Heart right ventricle (tissue), 16 donors: ENCODE measurements around the gene RAD51C. TPM values are rescaled to one million over a fixed set of nuclear protein-coding genes. Genes with fewer than 3 reads are reported as not detected.

Experiments used
- ATAC-seq, 8 donors: fragments of 200-7000 bp; cut with Tn5 transposase; one replicate each; pipeline ENCODE4 v1.9.1; 2020; ENCODE audit warnings: mild to moderate bottlenecking in 8 of 8, moderate library complexity in 8 of 8, moderate number of reproducible peaks in 1 of 8
- DNase-seq, 2 donors: peaks; one replicate each; pipeline ENCODE4 v3.0.0-alpha.2; 2020
- H3K27ac ChIP-seq, 10 donors: fragments of 200-600 bp; sonication (generic) in 2 of 10; one replicate each; pipeline versions ENCODE4 v1.5.0 to v1.8.0; 2020 to 2022; ENCODE audit warnings: mild to moderate bottlenecking in 3 of 10
- H3K27me3 ChIP-seq, 7 donors: fragments of 200-600 bp; one replicate each; pipeline ENCODE4 v1.8.0; 2021 to 2022; ENCODE audit warnings: mild to moderate bottlenecking in 2 of 7
- H3K36me3 ChIP-seq, 9 donors: fragments of 200-600 bp; sonication (generic) in 1 of 9; one replicate each; pipeline versions ENCODE4 v1.5.0 to v1.8.0; 2020 to 2022; ENCODE audit warnings: mild to moderate bottlenecking in 2 of 9
- H3K4me1 ChIP-seq, 9 donors: fragments of 200-600 bp; sonication (generic) in 1 of 9; one replicate each; pipeline versions ENCODE4 v1.5.0 to v1.8.0; 2020 to 2022; ENCODE audit warnings: mild to moderate bottlenecking in 4 of 9
- H3K4me3 ChIP-seq, 10 donors: fragments of 200-600 bp; sonication (generic) in 2 of 10; one replicate each; pipeline versions ENCODE4 v1.5.0 to v1.8.0; 2020 to 2022; ENCODE audit warnings: mild to moderate bottlenecking in 7 of 10, moderate library complexity in 2 of 10
- H3K9me3 ChIP-seq, 11 donors: fragments of 200-600 bp in 10 of 11; sonication (generic) in 2 of 11; one replicate each; pipeline versions ENCODE4 v1.5.0 to v1.8.0; 2013 to 2022; ENCODE audit warnings: mild to moderate bottlenecking in 2 of 11, control low read depth in 1 of 11, moderate library complexity in 1 of 11
- CTCF ChIP-seq, 9 donors: fragments of 200-600 bp; sonication (generic) in 2 of 9; IDR thresholded peaks; one replicate each; pipeline versions ENCODE4 v1.5.0 to v1.8.0; 2021 to 2022; ENCODE audit warnings: antibody characterized with exemption in 9 of 9, mild to moderate bottlenecking in 5 of 9, moderate library complexity in 1 of 9
- WGBS, 2 donors: extraction: QIAGEN DNeasy Blood & Tissue Kit; methylation state at CpG; one replicate each; pipeline ENCODE4 v1.1.7; 2013; ENCODE audit warnings: inconsistent platforms in 1 of 2; 5-methylcytosine and 5-hydroxymethylcytosine counted together
- intact Hi-C, 10 donors: fragments of 100-400 bp; cut with DNase I; formaldehyde crosslinking; loops; one replicate each; pipeline versions ENCODE4 v1.11.1 to v1.14.2; 2022
- polyA plus RNA-seq, 2 donors: library from polyadenylated mRNA; stranded (reverse); fragments of 200-250 nt; gene quantifications; one replicate each; pipeline ENCODE4 v1.2.3, GENCODE V29; 2013
- total RNA-seq, 10 donors: library from RNA; stranded (reverse); fragmentation: NEBNext Ultra II Directional in 3 of 10; extraction: Animal tissue kit (Norgen Biotek cat#: 25700) in 3 of 10; gene quantifications; one replicate each; pipeline versions ENCODE4 v1.2.1 to v1.2.4, GENCODE V29; 2021 to 2023
- donor health status: Arrhythmogenic right ventricular cardiomyopathy.
- donor health status: ischemic (EF 13 %, LVEDD 7.1; RV severe dilation, severe dysfunction).
- donor health status: healthy with polysubstance abuse.
- donor health status: DM: no; HTN: yes; CAD: no.
- donor health status: DM: no; HTN: no; CAD: no.
- donor health status: ischemic (EF 25% LVEDD 6.9; RV normal size, moderate dysfunction).
- donor health status: ischemic (EF 25% LVEDD 5.7; RV mildly dilated, moderate dysfunction).
- donor health status: healthy.
- donor health status: DM: yes; HTN: yes; CAD: no.
- donor health status: Ischemic cardiomyopathy.
- donor health status: ischemic (EF 35%, LVEDD 5.7; RV mildly dilated, moderate dysfunction).
- donor health status: nonischemic (EF 11% LVEDD 7.7; RV severe dilation, severe dysfunction).
- donor health status: DM: yes; HTN: yes; CAD: no.
- donor health status: PGD.
- donor health status: ischemic (EF 29% LVEDD 5.4; RV normal size, mild dysfunction).
- donor health status: nonischemic (EF 23%, LVEDD 6.1; RV moderate dilation, normal function).

The RAD51C gene
- total and polyA plus RNA-seq, 12 donors, result 19.4 to 40.7 (median 36.2) TPM

GRCh38 chr17:58702708-58703107 lies 10.3 kb downstream of the RAD51C start:
- H3K4me1 ChIP-seq, result no peaks in the 10 kb centered on the region
- no peaks in the 10 kb centered on the region for H3K9me3 ChIP-seq
- no peak for TF ChIP-seq CTCF (IDR thresholded peaks at IDR 0.05)
- H3K27ac ChIP-seq, result no peak overlapping the region
- no peaks in the 10 kb centered on the region for H3K27me3 ChIP-seq
- no peak overlapping the region for H3K4me3 ChIP-seq
- peaks cover 0 to 93% (median 22%) of the 10 kb centered on the region in 9 donors for H3K36me3 ChIP-seq
- DNase-seq (no peak), ATAC-seq (no peak)
- intact Hi-C loops, result loop anchor here in 1 of 10 donors (10.0 kb wide), 1 partner anchor 118 kb away; no protein-coding TSS in a partner anchor
- WGBS, 2 donors, result 85 to 88% methylated on average over 8 of the region's 8 CpGs

- TF ChIP-seq CTCF (IDR thresholded peaks at IDR 0.05), result no peak
- H3K36me3 ChIP-seq, result peaks cover 0 to 97% (median 22%) of the 10 kb centered on the region in 9 donors
- WGBS, 2 donors, result 66 to 75% methylated on average over 4 of the region's 4 CpGs
- H3K9me3 ChIP-seq, result no peaks in the 10 kb centered on the region
- no peak overlapping the region for H3K27ac ChIP-seq
- ATAC-seq, result no peak
- no peaks in the 10 kb centered on the region for H3K4me1 ChIP-seq
- no peak overlapping the region for H3K4me3 ChIP-seq
- DNase-seq, result no peak
- intact Hi-C loops, result loop anchor here in 1 of 10 donors (10.0 kb wide), 1 partner anchor 119 kb away; no protein-coding TSS in a partner anchor
- H3K27me3 ChIP-seq, result no peaks in the 10 kb centered on the region
Measured at GRCh38 chr17:58703137-58703915, 10.9 kb downstream of the RAD51C start.

- H3K36me3 ChIP-seq, result peaks cover 0 to 99% (median 22%) of the 10 kb centered on the region in 9 donors
- no peak for ATAC-seq
- TF ChIP-seq CTCF (IDR thresholded peaks at IDR 0.05), result no peak
- no peaks in the 10 kb centered on the region for H3K9me3 ChIP-seq
- no peak for DNase-seq
- H3K4me3 ChIP-seq, result no peak overlapping the region
- H3K27me3 ChIP-seq, result no peaks in the 10 kb centered on the region
- no peaks in the 10 kb centered on the region for H3K4me1 ChIP-seq
- no peak overlapping the region for H3K27ac ChIP-seq
- intact Hi-C loops, result loop anchor here in 1 of 10 donors (10.0 kb wide), 1 partner anchor 119 kb away; no protein-coding TSS in a partner anchor
- 94 to 100% methylated on average over 2 of the region's 2 CpGs for WGBS, 2 donors
Measured at GRCh38 chr17:58703916-58704286, 11.5 kb downstream of the RAD51C start.

GRCh38 chr17:58706351-58707140 lies 14.1 kb downstream of the RAD51C start:
- no peak overlapping the region for H3K4me3 ChIP-seq
- no peak overlapping the region for H3K27ac ChIP-seq
- TF ChIP-seq CTCF (IDR thresholded peaks at IDR 0.05), result no peak
- peak in 1 of 8 donors; percentile 25 for ATAC-seq
- H3K4me1 ChIP-seq, result no peaks in the 10 kb centered on the region
- intact Hi-C loops, result loop anchor here in 1 of 10 donors (10.0 kb wide), 1 partner anchor 122 kb away; no protein-coding TSS in a partner anchor
- H3K9me3 ChIP-seq, result no peaks in the 10 kb centered on the region
- 51 to 62% methylated on average over 3 of the region's 3 CpGs for WGBS, 2 donors
- peaks cover 0 to 96% (median 13%) of the 10 kb centered on the region in 9 donors for H3K36me3 ChIP-seq
- H3K27me3 ChIP-seq, result no peaks in the 10 kb centered on the region
- DNase-seq, result no peak
